Endothelial cell of umbilical vein (primary cell): Measurements from ENCODE around the gene BLOC1S3. TPM values are rescaled to one million over a fixed set of nuclear protein-coding genes. Genes with fewer than 3 reads are reported as not detected.

Experiments
- BruUV-seq: library from RNA; stranded (reverse); fragments of 400-500 nt; replicated peaks from 2 replicates; lab custom pipeline; 2021; lab: Mats Ljungman, UMichigan
- CTCF ChIA-PET: fragments of 300-600, 350-600 bp; sonication (Branson Sonifier 250); formaldehyde crosslinking; loops from one replicate; lab custom pipeline; 2021; ENCODE audit warnings: antibody characterized with exemption, inconsistent platforms; lab: Charles Lee
- POLR2A ChIA-PET: fragments of 300-600, 350-600 bp; sonication (Branson Sonifier 250); formaldehyde crosslinking; loops from one replicate; lab custom pipeline; 2021; ENCODE audit warnings: antibody characterized with exemption, inconsistent platforms; lab: Charles Lee
- DNase-seq: peaks from one replicate; pipeline ENCODE4 v3.0.0-alpha.2; 2011; ENCODE audit warnings: low read depth, low spot score
- FAIRE-seq: peaks from 2 replicates; lab custom pipeline; 2011; peaks lifted over from hg19 to GRCh38; lab: Jason Lieb, UNC
- H2AFZ ChIP-seq: 2 replicates; pipeline ENCODE4 v1.6.0; 2012; ENCODE audit warnings: low read depth, low read length, control low read depth, inconsistent platforms
- H3K27ac ChIP-seq: 2 replicates; pipeline ENCODE4 v1.5.1; 2011; ENCODE audit warnings: low read depth, mild to moderate bottlenecking, control low read depth, low read length, moderate library complexity; ENCODE audit not compliant: insufficient read depth
- H3K27me3 ChIP-seq, 2 experiments: 2 replicates each; pipeline versions ENCODE4 v1.6.0 to v1.6.1; 2011; ENCODE audit warnings: low read length in 2 of 2, mixed read lengths in 1 of 2; ENCODE audit not compliant: control insufficient read depth in 2 of 2, insufficient read depth in 2 of 2
- H3K36me3 ChIP-seq, 2 experiments: 2 replicates in 1 of 2; 3 replicates in 1 of 2; pipeline ENCODE4 v1.5.1; 2011; ENCODE audit warnings: low read length in 2 of 2, mild to moderate bottlenecking in 1 of 2, moderate library complexity in 1 of 2; ENCODE audit not compliant: control insufficient read depth in 2 of 2, insufficient read depth in 2 of 2; ENCODE audit errors: extremely low read depth in 1 of 2
- H3K4me1 ChIP-seq: 3 replicates; pipeline ENCODE4 v1.5.1; 2011; ENCODE audit warnings: mild to moderate bottlenecking, low read length; ENCODE audit not compliant: control insufficient read depth, insufficient read depth; ENCODE audit errors: extremely low read depth
- H3K4me2 ChIP-seq: 2 replicates; pipeline ENCODE4 v1.6.1; 2011; ENCODE audit warnings: low read length, control low read depth, mixed read lengths; ENCODE audit not compliant: insufficient read depth
- H3K4me3 ChIP-seq, 3 experiments: fragments of 200-600 bp in 1 of 3; sonication (generic), shearing (Covaris generic) in 1 of 3; replicated peaks in 1 of 3; 2 replicates each; pipeline ENCODE4 v1.5.1; 2011 to 2016; ENCODE audit warnings: control low read depth in 3 of 3, low read length in 3 of 3, mild to moderate bottlenecking in 2 of 3, inconsistent platforms in 1 of 3, low read depth in 1 of 3, moderate library complexity in 1 of 3; ENCODE audit not compliant: insufficient read depth in 1 of 3
- H3K79me2 ChIP-seq: 2 replicates; pipeline ENCODE4 v1.6.0; 2012; ENCODE audit warnings: low read length, inconsistent platforms; ENCODE audit not compliant: control insufficient read depth, insufficient read depth
- H3K9ac ChIP-seq: replicated peaks from 2 replicates; pipeline ENCODE3; 2011; ENCODE audit warnings: low read length, control low read depth; ENCODE audit not compliant: insufficient read depth; ENCODE audit errors: extremely low read depth
- H3K9me1 ChIP-seq: replicated peaks from 3 replicates; pipeline ENCODE4 v1.6.0; 2011; ENCODE audit warnings: mild to moderate bottlenecking, low read length; ENCODE audit not compliant: control insufficient read depth, insufficient read depth; ENCODE audit errors: extremely low read depth
- H3K9me3 ChIP-seq: replicated peaks from 2 replicates; pipeline ENCODE4 v1.5.1; 2012; ENCODE audit warnings: low read length, inconsistent platforms; ENCODE audit not compliant: control insufficient read depth, insufficient read depth
- H4K20me1 ChIP-seq: replicated peaks from 2 replicates; pipeline ENCODE3; 2011; ENCODE audit warnings: mild to moderate bottlenecking, low read length; ENCODE audit not compliant: control insufficient read depth, insufficient read depth; ENCODE audit errors: extremely low read depth
- CTCF ChIP-seq, 2 donors: IDR thresholded peaks; 1 replicate in 1 of 2; 2 replicates in 1 of 2; pipeline ENCODE4 v1.5.1; 2011; ENCODE audit warnings: low read length in 2 of 2, mild to moderate bottlenecking in 2 of 2, moderate library complexity in 2 of 2, control low read depth in 1 of 2, inconsistent platforms in 1 of 2, low read depth in 1 of 2; ENCODE audit not compliant: insufficient read depth in 1 of 2; ENCODE audit errors: extremely low read depth in 1 of 2
- EZH2 ChIP-seq: IDR thresholded peaks from 2 replicates; pipeline ENCODE4 v1.6.1; 2012; ENCODE audit warnings: borderline replicate concordance, low read depth, mild to moderate bottlenecking, moderate library complexity, low read length, inconsistent platforms; ENCODE audit not compliant: severe bottlenecking
- FOS ChIP-seq: IDR thresholded peaks from 2 replicates; pipeline ENCODE4 v1.6.1; 2011; ENCODE audit warnings: mild to moderate bottlenecking, low read length, moderate library complexity, borderline replicate concordance; ENCODE audit not compliant: insufficient read depth
- GATA2 ChIP-seq: IDR thresholded peaks from 2 replicates; pipeline ENCODE4 v1.7.0; 2011; ENCODE audit warnings: low read depth, mild to moderate bottlenecking, moderate library complexity, mixed read lengths, low read length; ENCODE audit not compliant: insufficient read length, insufficient read depth
- JUN ChIP-seq: IDR thresholded peaks from 2 replicates; pipeline ENCODE4 v1.6.1; 2011; ENCODE audit warnings: borderline replicate concordance, low read depth; ENCODE audit not compliant: insufficient read length, insufficient read depth
- MAX ChIP-seq: IDR thresholded peaks from 2 replicates; pipeline ENCODE4 v1.6.1; 2011; ENCODE audit not compliant: insufficient read depth, insufficient read length
- MYC ChIP-seq: IDR thresholded peaks from one replicate; pipeline ENCODE4 v1.6.1; 2011; ENCODE audit warnings: mild to moderate bottlenecking, low read depth, low read length
- POLR2A ChIP-seq: IDR thresholded peaks from 2 replicates; pipeline ENCODE4 v1.6.1; 2012; ENCODE audit warnings: low read depth, mild to moderate bottlenecking, control low read depth, low read length
- POLR2AphosphoS5 ChIP-seq: IDR thresholded peaks from 2 replicates; pipeline ENCODE4 v1.6.1; 2012; ENCODE audit warnings: low read depth, mild to moderate bottlenecking, control low read depth, low read length, moderate library complexity; ENCODE audit not compliant: insufficient read depth
- dilution Hi-C: fragments of 300-500 bp; cut with MboI; formaldehyde crosslinking; loops from one replicate; pipeline ENCODE4 v1.15.0; 2019; ENCODE audit warnings: low sequenced_read_pairs; ENCODE audit not compliant: extremely low pct_ligation_motif_present
- intact Hi-C: fragments of 100-400 bp; cut with micrococcal nuclease; formaldehyde crosslinking; loops from one replicate; pipeline ENCODE4 v1.10.0; 2022
- polyA plus RNA-seq, 4 experiments: library from polyadenylated mRNA; depleted of rRNA in 3 of 4; stranded (reverse) in 3 of 4; unstranded in 1 of 4; fragments of >200 nt; gene quantifications; 2 replicates each; pipeline versions ENCODE4 v1.2.1 to v1.2.3, GENCODE V29; 2011 to 2012; ENCODE audit warnings: missing spikeins in 1 of 4
- total RNA-seq: library from RNA; stranded (reverse); gene quantifications from 2 replicates; pipeline ENCODE4 v1.2.3, GENCODE V29; 2021

The BLOC1S3 gene
- total and polyA plus RNA-seq, 2 donors (not counting 3 experiments of a cell fraction or from before 2014, with no cell fraction given), result 13.6 to 17.4 TPM

GRCh38 chr19:45223879-45224278, 45.3 kb downstream of the BLOC1S3 start:
- intact Hi-C loops (no loop called here), dilution Hi-C loops (no loop called here)
- no peak overlapping the region for H3K9ac ChIP-seq
- ChIA-PET POLR2A (no interaction called here), CTCF (interaction anchor here (1.1 to 1.3 kb wide), 2 partner anchors 9 to 24 kb away, joined by 3 read pairs; no protein-coding TSS in a partner anchor)
- BruUV-seq, result no TSS peak
- no peaks in the 10 kb centered on the region for H3K36me3 ChIP-seq
- no peaks in the 10 kb centered on the region for H3K9me3 ChIP-seq
- H3K27me3 ChIP-seq, result no peaks in the 10 kb centered on the region
- no peaks in the 10 kb centered on the region for H3K79me2 ChIP-seq
- no peak overlapping the region for H3K4me3 ChIP-seq
- DNase-seq (no peak), FAIRE-seq (no peak)
- no peak overlapping the region for H3K27ac ChIP-seq
- no peaks in the 10 kb centered on the region for H4K20me1 ChIP-seq
- no peak for TF ChIP-seq EZH2
- TF ChIP-seq POLR2A, result no peak
- no peak for TF ChIP-seq GATA2
- TF ChIP-seq FOS, result no peak
- TF ChIP-seq MYC, result no peak
- no peak for TF ChIP-seq JUN
- TF ChIP-seq POLR2AphosphoS5, result no peak
- no peak for TF ChIP-seq MAX
- TF ChIP-seq CTCF (IDR thresholded peaks at IDR 0.05; ENCODE audit: extremely low read depth in 1 of 2, insufficient read depth in 1 of 2, low read depth in 1 of 2, low read length in 2 of 2), result no peak
- H3K9me1 ChIP-seq, result no peaks in the 10 kb centered on the region
- no peak overlapping the region for H3K4me2 ChIP-seq
- no peaks in the 10 kb centered on the region for H3K4me1 ChIP-seq
- no peak overlapping the region for H2AFZ ChIP-seq
